Epidermal melanocyte (primary cell): ENCODE measurements around the gene LSM3.

Source experiments
- DNase-seq: peaks from one replicate; pipeline ENCODE4 v3.0.0; 2011; ENCODE audit warnings: low spot score; ENCODE audit not compliant: insufficient read length

LSM3 gene

GRCh38 chr3:14157951-14158350 is 20.7 kb upstream of the LSM3 start:
- no peak for DNase-seq

DNA sequence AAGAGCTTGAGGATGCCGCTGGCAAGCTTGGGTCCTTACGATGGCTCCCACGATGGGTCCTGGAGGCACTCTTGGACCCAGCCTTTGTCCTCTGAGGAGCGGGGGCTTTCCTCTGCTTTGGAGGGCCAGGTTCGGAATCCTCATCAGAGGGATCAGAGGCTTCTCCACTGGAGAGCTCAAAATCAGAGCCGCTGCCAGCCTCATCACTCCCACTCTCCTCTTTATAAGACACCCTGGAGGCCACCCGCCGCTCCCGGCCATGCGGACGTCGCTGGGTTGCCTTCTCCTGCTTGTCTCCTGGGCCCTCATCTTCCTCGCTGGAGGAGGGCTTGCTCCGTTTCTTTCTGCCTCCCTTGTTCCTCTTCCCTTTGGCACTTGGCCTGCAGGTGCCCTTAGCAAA is 20.2 kb upstream of the LSM3 start:
- DNase-seq, result no peak

DNA sequence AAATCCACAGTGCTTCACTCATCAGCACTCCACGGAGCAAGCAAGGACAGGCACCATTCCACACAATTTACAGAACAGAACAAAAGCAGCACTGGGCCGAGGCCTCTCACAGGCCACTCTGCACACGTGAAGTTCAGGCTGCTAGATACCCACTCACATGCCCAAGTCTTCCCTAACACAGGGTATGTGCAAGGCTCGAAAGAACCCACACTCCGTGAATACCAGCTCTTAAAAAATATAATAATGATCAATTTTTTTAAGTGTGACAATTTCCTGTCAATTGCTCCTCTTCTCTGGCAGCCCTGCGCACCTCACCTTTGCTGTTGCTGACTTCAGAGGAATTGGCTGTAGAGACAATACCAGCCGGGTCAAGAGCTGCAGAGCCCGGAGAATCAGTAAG is 19.2 kb upstream of the LSM3 start:
- no peak for DNase-seq

DNA sequence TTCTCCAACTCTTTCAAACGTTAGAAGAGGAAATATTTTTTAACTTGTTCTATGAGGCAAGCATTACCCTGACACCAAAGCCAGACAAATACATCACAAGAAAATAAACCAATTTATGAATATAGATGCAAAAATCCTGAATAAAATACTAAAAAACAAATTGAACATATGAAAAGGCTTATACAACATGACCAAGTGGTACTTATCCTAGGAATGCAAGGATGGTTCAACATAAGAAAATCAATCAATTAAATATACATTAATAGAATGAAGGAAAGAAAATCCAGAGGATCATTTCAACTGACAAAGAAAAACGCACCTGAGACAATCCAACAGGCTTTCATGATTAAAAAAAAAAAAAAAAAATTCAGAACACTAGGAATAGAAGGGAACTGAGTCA is 17.3 kb upstream of the LSM3 start:
- no peak for DNase-seq

GRCh38 chr3:14162178-14162577 is 16.4 kb upstream of the LSM3 start:
- no peak for DNase-seq

- peak; percentile 59 for DNase-seq
Measured at GRCh38 chr3:14166877-14167603, 11.6 kb upstream of the LSM3 start.

GRCh38 chr3:14169435-14169834 is 9.2 kb upstream of the LSM3 start:
- DNase-seq, result no peak

DNA sequence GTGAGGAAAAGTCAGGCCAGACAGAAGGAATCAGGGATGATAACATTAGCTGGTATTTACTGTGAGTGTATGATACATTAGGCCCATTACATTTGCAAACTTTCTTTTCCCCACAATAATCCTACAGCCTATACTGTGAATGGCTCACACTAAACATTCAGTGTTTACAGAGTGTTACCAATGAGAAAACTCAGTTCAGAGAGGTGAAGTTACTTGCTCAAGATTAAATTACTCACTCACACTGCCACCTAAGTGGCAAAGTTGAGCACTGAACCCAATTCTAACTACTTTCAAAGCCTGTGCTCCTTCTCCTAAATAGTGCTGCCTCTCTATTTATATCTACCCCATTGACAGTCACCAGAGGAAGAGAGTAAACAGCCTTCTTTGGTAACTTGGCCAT is 8.7 kb upstream of the LSM3 start:
- DNase-seq, result no peak

DNA sequence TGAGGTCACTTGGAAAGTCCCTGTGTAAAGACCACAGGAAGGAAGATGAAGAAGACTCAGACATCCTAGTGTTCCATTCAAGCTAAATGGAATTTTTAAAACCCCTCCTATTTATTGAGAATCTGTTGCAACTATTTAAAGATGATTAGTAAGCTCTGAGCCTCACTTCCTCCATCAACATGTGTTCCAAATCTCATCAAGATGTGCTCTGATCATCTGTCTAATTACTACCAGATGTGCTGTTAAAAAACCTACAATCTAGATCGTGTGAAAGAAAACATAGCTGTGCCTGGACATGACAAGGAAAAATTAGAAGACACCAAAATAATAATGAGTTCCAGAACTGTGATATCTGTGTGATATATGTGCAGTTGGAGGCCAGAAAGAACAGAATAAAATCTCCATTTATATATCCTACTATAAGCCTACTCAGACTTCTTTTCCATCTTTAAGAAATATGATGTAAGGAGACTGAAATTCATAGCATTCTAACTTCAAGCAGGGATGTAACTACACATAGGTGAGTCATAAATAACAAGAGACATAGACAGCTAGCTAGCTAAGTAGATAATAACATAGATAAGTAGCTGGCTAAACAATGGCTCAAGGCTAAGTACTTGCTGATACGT is 8.0 kb upstream of the LSM3 start:
- no peak for DNase-seq

- DNase-seq, result no peak
Measured at GRCh38 chr3:14172496-14172895, 6.1 kb upstream of the LSM3 start.

DNA sequence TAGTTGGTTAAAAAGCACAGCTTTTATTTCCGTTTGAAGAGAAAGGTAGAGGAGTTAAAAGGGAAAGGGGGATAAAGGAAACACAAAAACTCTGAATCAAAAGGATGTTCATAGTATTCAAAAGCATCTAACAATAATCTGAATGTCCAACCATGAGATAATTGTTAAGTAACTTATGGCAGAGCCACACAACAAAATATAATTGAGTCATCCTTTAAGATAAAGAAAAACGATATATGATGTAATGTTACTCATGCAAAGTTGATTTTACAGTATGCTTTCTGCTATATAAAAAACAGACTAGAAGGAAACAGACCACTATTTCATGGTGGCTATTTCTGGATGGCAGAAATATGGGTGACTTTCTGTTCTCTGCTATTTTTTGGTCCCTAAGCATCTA is 4.1 kb upstream of the LSM3 start:
- DNase-seq, result no peak

DNA sequence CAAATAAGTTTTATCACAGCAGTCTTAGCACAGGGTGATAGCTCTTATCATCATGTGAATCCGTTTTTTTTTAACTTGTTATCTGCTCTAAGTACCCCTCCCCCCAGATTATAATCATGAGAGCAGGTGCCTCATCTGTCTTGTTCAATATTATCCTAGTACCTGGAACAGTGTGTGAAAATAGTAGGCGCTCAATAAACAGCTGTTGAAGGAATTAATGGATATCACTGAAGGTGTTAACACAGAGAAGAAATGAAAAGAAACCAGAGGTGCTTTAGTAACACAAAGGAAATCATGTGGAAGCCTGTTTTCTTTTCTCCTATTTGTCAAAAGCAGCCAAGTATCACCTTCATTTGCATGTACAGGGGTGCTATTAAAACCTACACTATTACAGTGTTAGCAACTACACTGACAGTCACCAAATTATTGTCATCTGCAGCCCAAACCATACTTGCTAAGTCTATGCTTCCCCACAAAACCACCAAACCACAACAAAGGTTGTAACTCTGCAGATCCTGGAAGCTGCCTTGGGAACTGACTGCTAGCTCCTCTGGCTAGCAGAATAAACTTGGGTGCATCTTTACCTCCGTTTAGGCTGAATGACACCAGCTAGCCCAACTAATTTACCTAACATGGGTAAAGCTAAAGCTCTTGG is 3.1 kb upstream of the LSM3 start:
- no peak for DNase-seq

- no peak for DNase-seq
Measured at GRCh38 chr3:14177580-14178246, 904 bp upstream of the LSM3 start.

- DNase-seq, result no peak
Measured at GRCh38 chr3:14179114-14179465, 473 bp downstream of the LSM3 start.

GRCh38 chr3:14179795-14180194 is 1.2 kb downstream of the LSM3 start:
- no peak for DNase-seq

- no peak for DNase-seq
Measured at GRCh38 chr3:14181253-14181652, 2.6 kb downstream of the LSM3 start.

DNA sequence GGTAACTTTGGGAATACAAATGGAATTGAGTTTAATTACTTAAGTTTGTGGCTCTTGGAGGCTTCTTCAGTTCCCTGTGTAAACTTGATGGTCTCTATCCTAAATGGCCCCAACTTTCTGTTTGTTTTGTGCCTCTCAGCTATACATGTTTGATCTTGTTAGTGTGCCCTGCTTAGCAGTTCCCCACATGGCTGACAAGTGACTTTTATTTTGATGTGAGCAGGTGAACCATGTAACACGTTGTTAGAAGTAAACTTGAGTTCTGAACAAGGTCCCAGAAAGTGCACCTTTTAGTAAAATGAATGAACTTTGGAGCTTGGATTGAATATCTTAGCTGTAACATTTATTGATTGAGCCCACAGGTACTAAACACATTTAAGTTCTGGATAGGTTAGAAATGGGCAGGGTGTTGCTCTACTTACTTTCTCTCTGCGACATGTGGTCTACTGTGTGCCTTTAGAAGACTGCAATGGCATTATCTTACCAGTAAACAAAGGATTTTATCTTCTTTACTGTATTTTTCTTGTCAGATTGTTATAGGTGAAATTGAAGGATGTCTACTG is 4.5 kb downstream of the LSM3 start:
- DNase-seq, result no peak

DNA sequence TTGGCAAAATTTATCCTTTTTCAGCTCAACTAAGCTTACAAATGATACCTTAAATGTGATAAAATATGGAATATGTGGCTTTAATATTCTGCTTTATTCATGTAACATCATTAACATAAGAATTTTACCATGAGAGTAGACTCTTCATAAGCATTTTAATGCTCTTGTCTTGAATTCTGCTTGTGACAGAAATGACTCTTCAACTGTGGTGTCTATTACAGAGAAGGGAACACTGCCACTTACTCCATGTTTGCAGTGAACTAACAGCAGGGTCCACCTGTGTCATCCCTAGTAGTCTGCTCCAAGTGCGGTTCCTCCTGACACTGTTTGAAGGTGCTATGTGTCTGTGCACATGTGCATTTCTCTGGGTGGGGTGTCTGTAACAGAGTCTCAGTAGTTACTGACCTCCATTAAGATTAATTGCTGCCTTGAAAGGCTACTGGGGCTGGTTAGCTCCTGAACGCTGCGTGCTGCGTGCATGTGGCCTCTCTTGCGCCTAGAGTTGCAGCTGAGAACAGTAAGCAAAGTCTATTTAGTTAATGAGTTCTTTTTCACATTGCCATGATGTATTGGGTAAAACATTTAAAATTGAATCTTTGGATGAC is 8.3 kb downstream of the LSM3 start:
- no peak for DNase-seq

- DNase-seq, result no peak
Measured at GRCh38 chr3:14188041-14188754, 9.6 kb downstream of the LSM3 start.

DNA sequence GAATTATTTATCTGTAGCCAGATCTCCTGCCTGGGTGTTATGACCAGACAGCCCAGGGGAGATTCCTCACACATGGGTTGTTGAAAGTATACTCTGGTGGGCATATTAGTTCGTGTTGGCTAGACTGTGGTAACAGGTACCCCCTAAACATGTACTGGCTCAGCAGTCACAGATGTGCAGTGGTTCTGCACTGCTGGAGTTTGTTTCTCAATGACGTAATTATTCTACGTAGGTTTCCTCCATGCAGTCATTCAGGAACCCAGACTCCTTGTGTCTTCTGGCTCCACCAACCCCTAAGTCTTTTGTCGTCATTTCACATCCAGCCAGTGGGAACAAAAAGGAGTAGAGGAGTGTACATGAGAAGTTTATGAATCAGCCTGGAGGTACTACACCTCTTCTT is 16.2 kb downstream of the LSM3 start:
- DNase-seq, result no peak

GRCh38 chr3:14199641-14200040 is 21.0 kb downstream of the LSM3 start:
- DNase-seq, result no peak
